ENCODE results near the gene LRP10.
A peak's percentile ranks its signal among the peaks of the same experiment; 100 is the strongest.

LRP10 gene

GRCh38 chr14:22919601-22919921 is 48.0 kb downstream of the LRP10 start:
- no peak for DNase-seq (ENCODE audit: low read depth)

GRCh38 chr14:22920697-22921096 is 49.2 kb downstream of the LRP10 start:
- DNase-seq (ENCODE audit: low read depth) = no peak

- no peak for DNase-seq (ENCODE audit: low read depth)
Measured at GRCh38 chr14:22922294-22922693, 50.8 kb downstream of the LRP10 start.

- DNase-seq (ENCODE audit: low read depth) = no peak
Measured at GRCh38 chr14:22923746-22924145, 52.2 kb downstream of the LRP10 start.

GRCh38 chr14:22925513-22925912 is 54.0 kb downstream of the LRP10 start:
- DNase-seq (ENCODE audit: low read depth) = no peak

- DNase-seq (ENCODE audit: low read depth) = no peak
Measured at GRCh38 chr14:22926316-22926715, 54.8 kb downstream of the LRP10 start.

- DNase-seq (ENCODE audit: low read depth) = no peak
Measured at GRCh38 chr14:22928237-22929103, 56.9 kb downstream of the LRP10 start.

GRCh38 chr14:22929104-22929960 is 57.8 kb downstream of the LRP10 start, which contains the start of gene PRMT5:
Gene PRMT5 (minus strand): TSS chr14:22929376. CDS start chr14:22929361, 15 bp downstream.
- DNase-seq (ENCODE audit: low read depth) = peak; percentile 98

- DNase-seq (ENCODE audit: low read depth) = no peak
Measured at GRCh38 chr14:22929961-22930364, 58.4 kb downstream of the LRP10 start.

Data from activated T-cell treated with anti-CD3 and anti-CD28 coated beads for 24 hours (primary cell).